CD4-positive, alpha-beta T cell treated with Interferon gamma for 1 hour (primary cell): ENCODE results near the gene NDUFA6.
A peak's percentile ranks its signal among the peaks of the same experiment; 100 is the strongest.
"Not testable (repeated sequence)": the region's sequence is repeated elsewhere in the genome, so short reads cannot be mapped to it uniquely, and the experiment has no call there.

Source experiments
- DNase-seq: peaks from one replicate; pipeline ENCODE4 v3.0.0-alpha.2; 2020

NDUFA6 gene

DNA sequence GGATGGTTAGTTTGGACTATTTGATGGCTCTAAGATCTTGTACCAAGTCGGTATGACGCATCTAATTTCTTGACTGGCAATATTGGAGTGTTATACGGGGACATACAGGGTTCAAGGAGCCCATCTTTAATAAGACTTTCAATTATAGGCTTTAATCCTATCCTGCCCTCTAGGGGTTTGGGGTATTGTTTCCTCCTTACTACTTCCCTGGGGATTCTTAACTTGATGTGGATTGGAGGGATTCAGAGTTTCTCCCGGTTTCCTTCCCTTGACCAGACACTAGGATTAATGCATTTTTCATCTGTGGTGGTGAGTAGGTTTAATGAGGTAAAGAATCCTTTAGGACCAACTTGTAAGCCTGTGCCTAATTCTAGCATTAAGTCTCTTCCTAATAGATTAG, 21.2 kb upstream of the NDUFA6 start:
- no peak for DNase-seq

DNA sequence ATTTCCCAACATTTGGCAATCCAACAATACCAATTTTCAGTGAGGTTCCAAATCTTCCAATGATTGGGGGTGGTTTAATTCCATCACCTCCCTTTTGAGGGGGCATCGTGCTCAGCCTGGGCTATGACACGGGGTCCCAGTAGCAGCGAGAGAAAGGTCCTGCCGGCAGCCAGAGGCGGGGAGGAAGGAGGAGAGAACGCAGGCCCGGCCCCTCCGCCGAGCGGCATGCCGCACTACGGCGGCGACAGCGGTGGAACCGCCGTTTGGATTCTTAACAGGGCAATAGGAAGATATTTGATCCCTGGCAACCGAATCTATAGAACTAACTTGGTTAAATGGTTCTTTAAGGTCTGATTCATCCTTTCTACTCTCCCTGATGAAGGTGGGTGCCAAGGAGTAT, 18.3 kb upstream of the NDUFA6 start:
- DNase-seq = no peak

GRCh38 chr22:42104332-42104860, 13.8 kb upstream of the NDUFA6 start:
- not testable (repeated sequence) for DNase-seq

DNA sequence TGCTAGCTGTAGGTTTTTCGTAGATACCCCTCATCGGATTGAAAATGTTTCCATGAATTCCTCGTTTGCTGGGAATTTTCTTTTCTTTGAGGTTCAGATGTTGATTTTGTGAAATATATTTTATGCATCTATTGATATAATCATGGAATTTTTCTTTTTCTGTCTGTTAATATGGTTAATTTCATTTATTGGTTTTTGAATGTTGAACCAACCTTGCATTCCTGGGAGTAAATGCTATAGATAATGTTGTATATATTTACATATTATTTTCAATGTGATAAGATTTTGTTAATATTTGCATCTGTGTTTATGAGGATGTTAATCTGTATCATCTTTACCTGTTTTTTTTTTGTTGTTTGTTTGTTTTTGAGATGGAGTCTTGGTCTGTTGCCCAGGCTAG, 10.6 kb upstream of the NDUFA6 start:
- DNase-seq = no peak

GRCh38 chr22:42091455-42091782, 847 bp upstream of the NDUFA6 start:
- no peak for DNase-seq

- DNase-seq = no peak
Observed at GRCh38 chr22:42086051-42086450, 4.5 kb downstream of the NDUFA6 start.

- no peak for DNase-seq
Observed at GRCh38 chr22:42084874-42085273, 5.7 kb downstream of the NDUFA6 start.

GRCh38 chr22:42083119-42083518, 7.5 kb downstream of the NDUFA6 start:
- DNase-seq = no peak

- no peak for DNase-seq
Observed at GRCh38 chr22:42080287-42080686, 10.3 kb downstream of the NDUFA6 start.

- peak; percentile 98 for DNase-seq
Observed at GRCh38 chr22:42079319-42080251, 11.0 kb downstream of the NDUFA6 start, which contains the start of gene SMDT1. Gene SMDT1, plus strand, starts transcription at chr22:42079700. Its CDS starts 69 bp downstream, at chr22:42079769.

- no peak for DNase-seq
Observed at GRCh38 chr22:42078469-42079318, 11.9 kb downstream of the NDUFA6 start.

- DNase-seq = no peak
Observed at GRCh38 chr22:42077486-42078125, 13.0 kb downstream of the NDUFA6 start.

GRCh38 chr22:42076764-42077485, 13.6 kb downstream of the NDUFA6 start:
- DNase-seq = no peak

GRCh38 chr22:42074846-42075676, 15.5 kb downstream of the NDUFA6 start:
- DNase-seq = no peak

DNA sequence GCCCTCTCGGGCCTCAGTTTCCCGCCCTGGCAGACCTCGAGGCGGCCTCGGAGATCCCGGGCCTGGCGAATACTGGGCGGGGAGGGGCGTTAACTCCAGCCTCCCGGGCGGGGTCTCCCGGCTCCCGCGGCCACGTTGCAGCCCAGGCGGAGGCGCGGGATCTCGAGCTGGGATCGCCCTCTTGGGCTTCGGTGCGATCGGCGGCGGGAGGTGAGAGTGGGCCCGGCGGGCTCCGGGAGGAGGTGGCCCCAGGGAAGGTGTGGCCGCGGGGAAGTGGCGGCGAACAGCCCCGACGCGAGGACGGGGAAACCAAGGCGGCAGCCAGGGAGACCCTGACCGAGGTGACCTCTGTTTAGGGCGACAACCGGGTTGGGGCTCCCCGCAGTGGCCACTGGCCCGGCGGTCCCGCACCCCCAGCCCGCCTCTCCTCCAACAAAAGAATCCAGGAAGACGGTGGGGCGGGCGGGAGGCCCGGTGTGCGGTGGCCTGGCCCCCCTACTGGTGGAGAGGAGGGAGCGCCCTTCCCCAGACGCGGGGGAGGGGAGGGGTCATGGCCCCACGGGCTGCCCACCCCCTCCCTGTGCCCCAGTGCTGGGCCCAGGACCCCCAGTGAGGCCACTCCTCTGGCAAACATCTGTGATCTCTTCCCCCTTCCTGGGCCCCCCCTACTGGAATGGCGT, 16.3 kb downstream of the NDUFA6 start, which contains the start of gene PHETA2:
TSS of gene PHETA2 (plus strand) at position 117 of the 680 bp plus-strand sequence. CDS start 3,046 bp downstream, outside the sequence.
- peak; percentile 61 for DNase-seq

DNA sequence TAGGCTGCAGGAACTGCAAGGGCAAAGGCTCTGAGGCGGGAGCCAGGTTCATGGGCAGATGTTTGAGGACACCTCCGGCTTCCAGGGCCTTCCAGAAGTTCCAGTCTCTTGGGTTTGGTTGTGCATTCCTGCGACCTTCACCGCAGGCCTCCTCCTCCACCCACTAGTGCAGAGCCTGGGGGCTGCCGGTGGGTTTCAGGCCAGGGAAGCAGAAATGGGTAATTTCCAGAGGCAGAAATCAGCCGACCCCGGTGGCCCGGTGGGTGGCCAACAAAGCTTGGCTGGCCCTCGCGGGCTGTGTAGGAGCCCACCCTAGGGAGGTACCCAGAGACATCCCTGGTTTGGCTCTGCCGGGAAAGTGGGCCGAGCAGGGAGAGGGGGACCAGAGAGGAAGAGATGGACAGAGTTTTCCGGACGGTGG, 16.9 kb downstream of the NDUFA6 start:
- DNase-seq = no peak

GRCh38 chr22:42072606-42073330, 17.8 kb downstream of the NDUFA6 start:
- DNase-seq = no peak

DNA sequence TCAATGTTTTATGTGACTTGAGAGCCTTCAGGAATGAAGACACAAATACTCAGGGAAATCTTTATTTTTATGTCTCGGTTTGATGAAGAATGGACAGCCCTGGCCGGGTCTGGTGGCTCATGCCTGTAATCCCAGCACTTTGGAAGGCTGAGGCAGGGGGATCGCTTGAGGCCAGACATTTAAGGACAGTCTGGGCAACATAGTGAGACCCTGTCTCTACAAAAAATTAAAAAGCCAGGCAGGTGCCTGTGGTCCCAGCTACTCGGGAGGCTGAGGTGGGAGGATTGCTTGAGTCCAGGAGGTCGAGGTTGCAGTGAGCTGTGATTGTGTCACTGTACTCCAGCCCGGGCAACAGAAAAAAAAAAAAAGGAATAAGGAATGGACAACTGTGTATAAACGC, 19.1 kb downstream of the NDUFA6 start:
- DNase-seq = not testable (repeated sequence)

GRCh38 chr22:42070517-42071422, 19.8 kb downstream of the NDUFA6 start, which contains the start of gene NAGA:
Gene NAGA, minus strand, starts transcription at chr22:42070812. Its CDS starts 515 bp downstream, at chr22:42070297.
- peak; percentile 89 for DNase-seq
